CD4-positive, alpha-beta T cell treated with Interleukin-12 subunit alpha and Interleukin-12 subunit beta, for 1 hour (primary cell): ENCODE measurements around the gene ATG7.
"Not testable (repeated sequence)": the region's sequence is repeated elsewhere in the genome, so short reads cannot be mapped to it uniquely, and the experiment has no call there.

Source experiments
- DNase-seq: peaks from one replicate; pipeline ENCODE4 v3.0.0-alpha.2; 2020

Gene ATG7

GRCh38 chr3:11437506-11437905 lies 165.3 kb downstream of the ATG7 start:
- no peak for DNase-seq

DNA sequence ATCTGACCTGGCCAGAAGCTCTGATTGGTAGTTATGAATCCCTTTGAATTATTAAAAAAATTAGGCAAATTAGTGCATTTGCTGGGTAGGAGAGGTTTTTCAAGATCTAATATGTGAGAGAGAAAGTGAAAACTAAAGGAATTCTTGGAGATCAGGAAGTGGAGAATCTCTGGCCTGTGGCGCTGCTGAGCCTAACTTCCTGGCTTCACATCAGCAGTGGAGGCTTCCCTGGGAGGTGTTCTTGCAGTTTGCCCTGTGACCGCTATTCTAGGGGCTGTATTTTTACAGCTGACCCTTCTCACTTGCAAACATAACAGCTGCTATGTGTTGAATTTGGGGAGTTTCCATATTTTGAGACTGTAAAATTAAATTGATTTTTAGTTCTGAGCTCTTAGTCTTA lies 166.4 kb downstream of the ATG7 start:
- DNase-seq, result no peak

DNA sequence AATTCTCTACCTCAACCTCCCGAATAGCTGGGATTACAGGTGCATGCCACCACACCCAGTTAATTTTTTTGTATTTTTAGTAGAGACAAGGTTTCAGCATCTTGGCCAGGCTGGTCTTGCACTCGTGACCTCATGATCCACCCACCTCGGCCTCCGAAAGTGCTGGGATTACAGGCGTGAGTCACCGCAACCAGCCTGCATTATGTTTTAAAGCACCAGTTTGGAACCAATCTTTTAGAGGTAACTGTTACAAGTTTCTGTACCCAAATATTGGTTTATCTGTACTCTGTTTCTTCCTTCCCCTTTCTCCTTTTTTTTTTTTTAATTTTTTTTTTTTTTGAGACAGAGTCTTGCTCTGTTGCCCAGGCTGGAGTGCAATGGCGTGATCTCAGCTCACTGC lies 169.1 kb downstream of the ATG7 start:
- DNase-seq, result not testable (repeated sequence)

DNA sequence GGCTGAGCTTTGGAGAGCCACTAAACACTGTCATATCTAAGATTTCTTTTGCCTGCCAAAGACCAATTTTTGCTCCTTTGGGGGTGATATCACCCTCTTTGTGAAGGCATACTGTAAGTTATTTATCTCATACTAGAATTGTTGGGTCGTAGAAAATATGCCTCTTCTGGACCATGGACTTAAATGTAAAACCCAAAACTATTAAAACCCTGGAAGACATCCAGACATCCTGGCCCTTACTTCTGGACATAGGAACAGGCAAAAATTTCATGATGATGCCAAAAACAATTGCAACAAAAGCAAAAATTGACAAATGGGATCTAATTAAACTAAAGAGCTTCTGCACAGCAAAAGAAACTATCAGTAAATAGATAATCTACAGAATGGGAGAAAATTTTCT lies 172.2 kb downstream of the ATG7 start:
- DNase-seq, result no peak

- not testable (repeated sequence) for DNase-seq
Measured at GRCh38 chr3:11445193-11445592, 173.0 kb downstream of the ATG7 start.

DNA sequence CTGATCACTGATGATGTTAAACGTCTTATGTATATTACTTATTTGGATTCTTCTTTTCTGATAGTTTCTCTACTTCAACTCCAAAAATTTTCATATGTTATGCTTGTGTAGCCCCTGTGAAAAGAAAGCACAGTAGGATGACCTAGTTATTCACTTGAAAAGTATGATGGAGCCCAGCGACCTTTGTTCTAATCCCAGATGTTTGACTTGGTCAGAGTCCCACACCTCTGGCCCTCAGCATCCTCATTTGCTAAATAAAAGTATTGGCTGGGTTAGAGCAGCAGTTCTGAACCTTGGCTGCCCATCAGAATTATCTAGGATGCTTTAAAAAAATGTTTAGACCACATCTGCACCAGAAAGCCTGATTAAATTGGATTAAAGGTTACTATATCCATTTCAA lies 173.7 kb downstream of the ATG7 start:
- no peak for DNase-seq

GRCh38 chr3:11447584-11448200 lies 175.5 kb downstream of the ATG7 start:
- no peak for DNase-seq

GRCh38 chr3:11450015-11450414 lies 177.8 kb downstream of the ATG7 start:
- no peak for DNase-seq

- DNase-seq, result no peak
Measured at GRCh38 chr3:11452312-11452711, 180.1 kb downstream of the ATG7 start.

DNA sequence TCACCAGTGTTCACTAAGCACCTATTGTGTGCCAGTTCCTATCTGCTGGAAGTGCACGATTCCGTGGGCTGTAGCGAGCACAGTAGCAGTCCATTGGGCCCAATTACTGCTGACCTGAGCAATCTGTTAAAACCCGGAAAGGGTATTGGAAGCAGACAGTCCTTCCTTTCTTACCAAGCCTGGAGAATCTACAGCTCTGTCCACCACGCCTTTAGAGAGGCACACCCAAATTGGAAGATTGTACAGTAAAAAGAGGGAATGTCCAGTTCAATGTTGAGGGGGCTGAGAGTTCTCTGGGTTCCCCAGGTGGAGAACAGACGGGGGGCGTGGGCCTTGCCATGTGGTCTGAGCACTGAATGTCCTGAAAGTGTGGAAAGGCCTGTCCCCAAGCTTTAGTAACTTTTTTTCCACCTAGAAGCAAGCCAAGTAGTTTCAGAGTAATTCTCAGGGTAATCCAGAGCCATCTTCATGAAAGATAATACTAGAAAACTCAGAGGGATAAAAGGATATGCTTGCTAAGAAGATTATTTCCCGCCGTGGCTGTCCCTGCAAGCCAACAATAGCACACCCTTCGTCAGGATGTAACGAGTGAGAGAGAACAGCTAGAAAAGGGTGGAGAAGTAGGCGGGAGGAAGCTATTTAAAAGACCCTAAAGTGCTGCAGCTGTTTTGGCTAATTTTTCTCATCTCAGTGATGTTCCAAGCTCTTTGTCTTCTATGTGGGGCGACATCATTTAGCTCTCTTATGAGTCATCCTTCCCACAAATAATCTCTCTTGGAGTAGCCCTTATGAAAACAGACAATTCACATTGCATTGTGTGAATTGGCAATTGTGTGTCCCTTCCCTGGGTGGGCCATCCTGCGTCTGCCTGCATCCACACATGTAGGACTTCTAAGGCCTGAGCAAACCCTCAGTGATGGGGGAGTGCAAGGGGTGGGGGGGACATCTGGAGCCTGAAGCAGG lies 181.0 kb downstream of the ATG7 start:
- DNase-seq, result no peak

DNA sequence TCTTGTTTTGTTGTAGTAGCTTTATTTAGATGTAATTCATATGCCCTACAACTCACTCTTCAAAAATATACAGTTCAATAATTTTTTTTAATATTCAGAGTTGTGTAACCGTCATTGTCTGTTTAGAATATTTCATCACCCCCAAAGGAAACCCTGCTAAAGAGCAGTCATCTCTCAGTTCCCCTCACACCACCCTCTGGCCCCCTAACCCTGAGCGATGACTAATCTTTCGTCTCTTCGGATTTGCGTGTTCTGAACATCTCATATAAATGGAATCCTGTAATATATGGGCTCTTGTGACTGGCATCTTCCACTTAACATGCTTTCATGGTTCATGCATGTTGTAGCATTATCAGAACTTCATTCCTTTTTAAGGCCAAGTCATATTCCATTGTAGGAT lies 183.8 kb downstream of the ATG7 start:
- DNase-seq, result no peak

GRCh38 chr3:11457135-11457534 lies 184.9 kb downstream of the ATG7 start:
- DNase-seq, result no peak

- DNase-seq, result no peak
Measured at GRCh38 chr3:11459186-11459824, 187.1 kb downstream of the ATG7 start.

GRCh38 chr3:11461226-11461625 lies 189.0 kb downstream of the ATG7 start:
- DNase-seq, result no peak

DNA sequence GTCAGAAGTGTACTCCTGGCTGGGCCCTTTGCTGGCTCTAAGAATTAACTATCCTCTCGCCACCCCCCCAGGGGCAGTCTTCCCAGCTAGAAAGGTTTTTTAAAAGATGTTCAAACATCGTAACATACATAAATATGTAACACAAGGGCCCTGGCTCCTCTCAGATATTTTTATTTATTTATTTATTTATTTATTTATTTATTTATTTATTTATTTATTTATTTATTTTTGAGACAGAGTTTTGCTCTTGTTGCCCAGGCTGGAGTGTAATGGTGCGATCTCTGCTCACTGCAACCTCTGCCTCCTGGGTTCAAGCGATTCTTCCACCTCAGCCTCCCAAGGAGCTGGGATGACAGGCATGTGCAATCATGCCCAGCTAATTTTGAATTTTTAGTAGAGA lies 190.5 kb downstream of the ATG7 start:
- DNase-seq, result not testable (repeated sequence)

DNA sequence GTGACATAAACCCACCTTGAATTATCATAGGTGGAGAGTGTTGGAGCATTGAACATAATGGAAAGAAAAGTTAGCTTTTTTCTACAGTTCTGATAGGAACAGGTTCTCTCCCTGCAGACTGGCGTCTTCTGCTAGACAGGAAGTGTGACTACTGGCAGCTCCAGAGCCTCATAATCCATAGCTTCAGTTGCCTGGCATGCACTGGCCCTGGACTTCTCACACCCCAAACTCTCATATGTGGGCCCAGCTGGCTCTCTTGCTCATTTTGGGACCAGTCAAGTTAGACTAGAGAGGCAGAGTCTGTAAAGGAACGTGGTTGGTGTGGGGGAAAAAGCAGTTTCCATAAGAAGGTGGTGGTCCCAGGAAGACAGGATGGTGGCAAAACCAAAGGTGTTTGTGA lies 191.4 kb downstream of the ATG7 start:
- DNase-seq, result no peak

DNA sequence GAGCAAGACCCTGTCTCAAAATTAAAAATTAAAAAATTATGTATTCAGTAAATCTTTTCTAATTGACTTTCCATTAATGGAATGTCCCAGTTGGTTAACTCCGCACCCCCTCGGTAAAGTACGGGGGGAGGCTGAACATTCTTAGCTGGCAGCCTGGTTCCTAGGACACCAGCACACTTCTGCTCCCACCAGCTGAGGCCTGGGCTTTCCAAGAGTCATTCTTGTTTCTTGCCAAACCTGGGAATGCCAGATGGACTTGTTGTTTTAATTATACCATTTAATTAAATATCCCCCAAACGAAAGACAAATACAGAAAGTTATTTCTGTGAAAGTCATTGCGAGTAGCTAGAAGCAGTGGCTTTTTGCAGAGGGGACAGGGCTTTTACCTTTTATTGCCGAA lies 192.2 kb downstream of the ATG7 start:
- no peak for DNase-seq

DNA sequence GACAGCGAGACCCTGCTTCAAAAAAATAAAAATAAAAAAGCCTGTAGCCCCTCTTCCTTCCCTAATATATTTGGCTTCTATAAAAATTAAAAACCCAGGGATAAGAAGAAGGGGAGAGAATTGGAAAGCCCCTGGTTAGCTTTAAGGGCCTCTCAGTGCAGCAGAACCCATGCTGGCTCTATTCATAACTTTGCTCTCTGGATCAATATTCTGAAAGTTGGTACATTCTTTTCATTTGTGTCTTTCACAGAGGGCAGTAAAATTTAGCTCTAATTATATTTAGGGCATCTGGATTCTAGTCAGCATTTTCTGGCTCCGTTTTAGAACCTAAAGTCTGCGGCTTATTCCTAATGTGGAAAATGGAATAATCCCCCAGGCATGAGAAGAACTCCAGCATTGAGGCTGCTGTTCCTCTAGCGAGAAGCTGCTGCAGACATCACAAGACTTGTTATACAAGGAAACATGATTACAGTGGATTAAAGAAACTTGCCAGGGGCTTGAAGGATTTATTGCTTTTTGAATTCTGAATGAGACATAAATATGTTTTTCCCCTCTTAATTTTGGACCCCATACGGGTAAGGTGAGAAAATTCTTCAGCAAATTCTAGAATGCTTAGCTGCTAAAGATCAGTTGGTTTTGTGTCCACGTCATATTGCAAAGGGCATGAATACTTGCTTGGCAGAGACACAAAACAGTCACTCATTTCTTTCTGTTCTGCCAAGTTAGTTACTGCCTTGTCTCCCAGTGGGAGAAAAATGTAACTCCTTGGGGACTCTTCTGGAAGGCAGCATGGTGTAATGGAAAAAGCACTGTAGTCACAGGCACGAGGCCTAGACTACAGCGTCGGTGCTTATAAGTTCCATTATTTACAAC lies 193.8 kb downstream of the ATG7 start:
- no peak for DNase-seq

GRCh38 chr3:11467875-11468274 lies 195.7 kb downstream of the ATG7 start:
- no peak for DNase-seq

DNA sequence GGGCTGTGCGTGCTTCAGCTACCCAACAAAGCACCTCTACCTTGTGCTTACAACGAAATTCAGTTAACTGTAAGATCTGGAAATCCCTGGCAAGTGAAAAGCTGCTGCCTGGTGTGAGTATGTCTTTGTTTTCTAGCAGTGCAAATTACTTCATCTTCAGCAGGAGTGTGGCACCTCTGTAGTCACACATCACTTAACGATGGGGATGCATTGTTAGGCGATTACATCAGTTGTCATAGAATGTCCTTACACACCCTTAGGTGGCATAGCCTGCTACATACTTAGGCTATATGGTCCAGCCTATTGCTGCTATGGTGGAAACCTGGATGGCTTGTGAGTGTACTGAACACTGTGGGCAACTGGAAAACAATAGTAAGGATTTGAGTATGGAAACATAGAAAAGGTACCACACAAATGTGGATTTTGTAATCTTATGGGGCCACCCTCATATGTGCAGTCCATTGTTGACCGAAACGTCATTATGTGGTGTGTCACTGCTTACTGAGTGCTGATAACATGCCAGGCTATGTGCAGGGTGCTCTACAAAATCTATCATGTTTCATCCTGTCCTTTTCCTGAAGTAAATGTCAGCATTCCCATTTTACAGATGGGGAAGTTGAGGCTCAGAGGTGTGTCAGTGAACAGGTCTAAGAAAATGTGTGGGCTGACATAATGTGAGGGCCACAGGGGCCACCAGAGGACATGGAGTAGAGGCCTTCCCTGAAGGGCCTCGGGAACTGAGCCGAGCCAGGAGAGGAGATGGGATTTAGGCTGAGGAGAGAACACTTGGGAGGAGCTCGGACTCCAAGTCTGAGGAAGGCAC lies 198.0 kb downstream of the ATG7 start:
- no peak for DNase-seq

GRCh38 chr3:11475324-11475723 lies 203.1 kb downstream of the ATG7 start:
- no peak for DNase-seq

GRCh38 chr3:11476735-11477144 lies 204.5 kb downstream of the ATG7 start:
- DNase-seq, result no peak
